Measurements from ENCODE around the gene PIK3CA. TPM values are rescaled to one million over a fixed set of nuclear protein-coding genes. Genes with fewer than 3 reads are reported as not detected.
A peak's percentile ranks its signal among the peaks of the same experiment; 100 is the strongest.

Gene PIK3CA
- total RNA-seq, 1 donor from 2014 or later = 20.0 TPM

GRCh38 chr3:179281825-179282224 lies 133.7 kb downstream of the PIK3CA start:
- TF ChIP-seq, protein P1, sequence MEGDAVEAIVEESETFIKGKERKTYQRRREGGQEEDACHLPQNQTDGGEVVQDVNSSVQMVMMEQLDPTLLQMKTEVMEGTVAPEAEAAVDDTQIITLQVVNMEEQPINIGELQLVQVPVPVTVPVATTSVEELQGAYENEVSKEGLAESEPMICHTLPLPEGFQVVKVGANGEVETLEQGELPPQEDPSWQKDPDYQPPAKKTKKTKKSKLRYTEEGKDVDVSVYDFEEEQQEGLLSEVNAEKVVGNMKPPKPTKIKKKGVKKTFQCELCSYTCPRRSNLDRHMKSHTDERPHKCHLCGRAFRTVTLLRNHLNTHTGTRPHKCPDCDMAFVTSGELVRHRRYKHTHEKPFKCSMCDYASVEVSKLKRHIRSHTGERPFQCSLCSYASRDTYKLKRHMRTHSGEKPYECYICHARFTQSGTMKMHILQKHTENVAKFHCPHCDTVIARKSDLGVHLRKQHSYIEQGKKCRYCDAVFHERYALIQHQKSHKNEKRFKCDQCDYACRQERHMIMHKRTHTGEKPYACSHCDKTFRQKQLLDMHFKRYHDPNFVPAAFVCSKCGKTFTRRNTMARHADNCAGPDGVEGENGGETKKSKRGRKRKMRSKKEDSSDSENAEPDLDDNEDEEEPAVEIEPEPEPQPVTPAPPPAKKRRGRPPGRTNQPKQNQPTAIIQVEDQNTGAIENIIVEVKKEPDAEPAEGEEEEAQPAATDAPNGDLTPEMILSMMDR (IDR thresholded peaks at IDR 0.05; ENCODE audit: partially characterized antibody, unreplicated experiment) = no peak
- H3K27me3 Mint-ChIP-seq (ENCODE audit: unreplicated experiment) = no peaks in the 10 kb centered on the region

GRCh38 chr3:179286331-179286730 lies 138.2 kb downstream of the PIK3CA start:
- H3K27ac Mint-ChIP-seq (ENCODE audit: unreplicated experiment) = no peak overlapping the region
- peaks cover 4% of the 10 kb centered on the region for H3K4me1 Mint-ChIP-seq (ENCODE audit: low read depth, unreplicated experiment)
- no peaks in the 10 kb centered on the region for H3K36me3 Mint-ChIP-seq (ENCODE audit: unreplicated experiment)
- no peak for DNase-seq
- H3K9me3 Mint-ChIP-seq (ENCODE audit: unreplicated experiment) = no peaks in the 10 kb centered on the region
- TF ChIP-seq, protein P1 (IDR thresholded peaks at IDR 0.05; ENCODE audit: partially characterized antibody, unreplicated experiment) = no peak
- no peaks in the 10 kb centered on the region for H3K27me3 Mint-ChIP-seq (ENCODE audit: unreplicated experiment)
- no peak overlapping the region for H3K4me3 Mint-ChIP-seq (ENCODE audit: unreplicated experiment)

More at GRCh38 chr3:179281825-179282224, 133.7 kb downstream of the PIK3CA start:
- no peak for DNase-seq
- Mint-ChIP-seq H3K27ac (ENCODE audit: unreplicated experiment) (no peak overlapping the region), H3K4me3 (ENCODE audit: unreplicated experiment) (no peak overlapping the region), H3K4me1 (ENCODE audit: low read depth, unreplicated experiment) (no peaks in the 10 kb centered on the region), H3K36me3 (ENCODE audit: unreplicated experiment) (no peaks in the 10 kb centered on the region), H3K9me3 (ENCODE audit: unreplicated experiment) (no peaks in the 10 kb centered on the region)

- no peak for DNase-seq
- H3K9me3 Mint-ChIP-seq (ENCODE audit: unreplicated experiment) = peaks cover 3% of the 10 kb centered on the region
- peaks cover 7% of the 10 kb centered on the region for H3K36me3 Mint-ChIP-seq (ENCODE audit: unreplicated experiment)
- TF ChIP-seq, protein P1 (IDR thresholded peaks at IDR 0.05; ENCODE audit: partially characterized antibody, unreplicated experiment) = no peak
- no peak overlapping the region for H3K4me3 Mint-ChIP-seq (ENCODE audit: unreplicated experiment)
- H3K4me1 Mint-ChIP-seq (ENCODE audit: low read depth, unreplicated experiment) = peaks cover 7% of the 10 kb centered on the region
- H3K27ac Mint-ChIP-seq (ENCODE audit: unreplicated experiment) = no peak overlapping the region
- no peaks in the 10 kb centered on the region for H3K27me3 Mint-ChIP-seq (ENCODE audit: unreplicated experiment)
These were observed 140.7 kb downstream of the PIK3CA start for GRCh38 chr3:179288845-179289244.

GRCh38 chr3:179289295-179289694 lies 141.1 kb downstream of the PIK3CA start:
- TF ChIP-seq, protein P1 (IDR thresholded peaks at IDR 0.05; ENCODE audit: partially characterized antibody, unreplicated experiment) = no peak
- Mint-ChIP-seq H3K27me3 (ENCODE audit: unreplicated experiment) (no peaks in the 10 kb centered on the region), H3K4me3 (ENCODE audit: unreplicated experiment) (no peak overlapping the region), H3K9me3 (ENCODE audit: unreplicated experiment) (peaks cover 3% of the 10 kb centered on the region), H3K36me3 (ENCODE audit: unreplicated experiment) (peaks cover 7% of the 10 kb centered on the region), H3K4me1 (ENCODE audit: low read depth, unreplicated experiment) (peaks cover 7% of the 10 kb centered on the region), H3K27ac (ENCODE audit: unreplicated experiment) (peak overlapping the region; percentile 29)
- DNase-seq = no peak

Other genes with a start within 250 kb of the PIK3CA start
- gene ZMAT3, start 76.5 kb upstream of the PIK3CA start, total RNA-seq (ENCODE audit: unreplicated experiment) = 14.0 TPM
- 2.5 TPM for gene KCNMB3, start 102.8 kb downstream of the PIK3CA start, total RNA-seq (ENCODE audit: unreplicated experiment)
- gene ZNF639, start 174.7 kb downstream of the PIK3CA start, total RNA-seq (ENCODE audit: unreplicated experiment) = 34.2 TPM
- gene MFN1, start 199.4 kb downstream of the PIK3CA start, total RNA-seq (ENCODE audit: unreplicated experiment) = 80.5 TPM